Nephron (organoid): ENCODE data around the gene BCL2L2.

Experiments
- H3K27ac Mint-ChIP-seq, 3 experiments: 2 replicates each; pipeline ENCODE4 v1.8.0; 2020; ENCODE audit warnings: mixed read lengths in 3 of 3, mild to moderate bottlenecking in 2 of 3, moderate library complexity in 1 of 3
- H3K27me3 Mint-ChIP-seq: 2 replicates; pipeline ENCODE4 v1.8.0; 2021; ENCODE audit warnings: low read depth, mild to moderate bottlenecking, moderate library complexity, mixed read lengths
- H3K36me3 Mint-ChIP-seq: 2 replicates; pipeline ENCODE4 v1.8.0; 2020; ENCODE audit warnings: low read depth, mixed read lengths
- H3K4me1 Mint-ChIP-seq: 2 replicates; pipeline ENCODE4 v1.8.0; 2020; ENCODE audit warnings: mixed read lengths
- H3K4me3 Mint-ChIP-seq, 3 experiments: 2 replicates each; pipeline ENCODE4 v1.8.0; 2020; ENCODE audit warnings: mild to moderate bottlenecking in 3 of 3, mixed read lengths in 3 of 3, moderate library complexity in 2 of 3
- H3K9me3 Mint-ChIP-seq: 2 replicates; pipeline ENCODE4 v1.8.0; 2020; ENCODE audit warnings: mixed read lengths
- TF ChIP-seq, protein P1 (sequence below), 3 experiments: fragments of 200-600 bp; sonication (generic); IDR thresholded peaks; one replicate each; pipeline ENCODE4 v1.5.0; 2021; ENCODE audit warnings: antibody characterized with exemption in 3 of 3; ENCODE audit not compliant: unreplicated experiment in 3 of 3

The BCL2L2 gene

DNA sequence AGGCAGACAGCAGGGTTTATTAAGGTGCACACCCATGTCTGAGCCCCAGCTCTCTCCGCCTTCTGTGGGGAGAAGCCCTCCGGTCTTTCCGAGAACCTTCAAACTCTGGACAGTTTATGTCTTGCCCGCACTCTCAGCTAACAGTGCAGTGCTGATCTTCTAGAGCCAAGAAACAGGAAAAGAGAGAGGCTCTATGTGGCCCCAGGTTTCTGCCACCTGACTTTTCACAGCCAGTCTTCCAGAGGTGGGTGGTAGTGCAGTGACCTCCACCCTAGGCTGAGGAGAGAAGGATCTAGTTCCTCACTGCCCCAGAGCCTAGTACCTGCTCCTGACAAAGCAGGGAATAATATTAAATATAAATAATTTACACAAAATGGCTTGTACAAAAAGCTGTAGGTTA is 50.0 kb downstream of the BCL2L2 start:
- Mint-ChIP-seq H3K4me1 (peaks cover 36% of the 10 kb centered on the region), H3K9me3 (no peaks in the 10 kb centered on the region), H3K27me3 (no peaks in the 10 kb centered on the region), H3K27ac (peak overlapping the region in 1 of 3 experiments; percentile 18), H3K4me3 (no peak overlapping the region), H3K36me3 (peaks cover 27% of the 10 kb centered on the region)
- TF ChIP-seq, protein P1, sequence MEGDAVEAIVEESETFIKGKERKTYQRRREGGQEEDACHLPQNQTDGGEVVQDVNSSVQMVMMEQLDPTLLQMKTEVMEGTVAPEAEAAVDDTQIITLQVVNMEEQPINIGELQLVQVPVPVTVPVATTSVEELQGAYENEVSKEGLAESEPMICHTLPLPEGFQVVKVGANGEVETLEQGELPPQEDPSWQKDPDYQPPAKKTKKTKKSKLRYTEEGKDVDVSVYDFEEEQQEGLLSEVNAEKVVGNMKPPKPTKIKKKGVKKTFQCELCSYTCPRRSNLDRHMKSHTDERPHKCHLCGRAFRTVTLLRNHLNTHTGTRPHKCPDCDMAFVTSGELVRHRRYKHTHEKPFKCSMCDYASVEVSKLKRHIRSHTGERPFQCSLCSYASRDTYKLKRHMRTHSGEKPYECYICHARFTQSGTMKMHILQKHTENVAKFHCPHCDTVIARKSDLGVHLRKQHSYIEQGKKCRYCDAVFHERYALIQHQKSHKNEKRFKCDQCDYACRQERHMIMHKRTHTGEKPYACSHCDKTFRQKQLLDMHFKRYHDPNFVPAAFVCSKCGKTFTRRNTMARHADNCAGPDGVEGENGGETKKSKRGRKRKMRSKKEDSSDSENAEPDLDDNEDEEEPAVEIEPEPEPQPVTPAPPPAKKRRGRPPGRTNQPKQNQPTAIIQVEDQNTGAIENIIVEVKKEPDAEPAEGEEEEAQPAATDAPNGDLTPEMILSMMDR (IDR thresholded peaks at IDR 0.05; ENCODE audit: unreplicated experiment in 3 of 3): no peak

DNA sequence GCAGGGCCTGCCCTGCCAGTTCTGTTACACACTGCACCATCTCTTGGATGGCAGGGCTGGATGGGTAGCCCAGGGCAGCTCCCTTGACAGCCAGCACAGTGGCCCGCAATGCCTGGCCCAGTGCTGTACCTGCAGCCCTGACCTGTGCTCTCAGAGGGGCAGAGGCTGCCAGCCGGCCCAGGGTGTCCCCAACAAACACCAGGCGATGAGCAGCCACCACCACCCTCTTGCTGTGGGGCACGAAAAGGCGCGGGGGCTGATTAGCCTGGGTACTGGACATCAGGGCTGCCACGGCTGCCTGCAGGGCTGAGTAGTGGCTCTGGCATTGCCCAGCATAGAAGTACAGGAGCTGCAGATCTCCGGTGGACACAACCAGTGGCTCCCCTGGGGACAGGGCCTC is 50.6 kb downstream of the BCL2L2 start:
- Mint-ChIP-seq H3K4me1 (peaks cover 42% of the 10 kb centered on the region), H3K27me3 (no peaks in the 10 kb centered on the region), H3K4me3 (no peak overlapping the region), H3K27ac (no peak overlapping the region), H3K36me3 (peaks cover 27% of the 10 kb centered on the region), H3K9me3 (no peaks in the 10 kb centered on the region)
- TF ChIP-seq, protein P1 (IDR thresholded peaks at IDR 0.05; ENCODE audit: unreplicated experiment in 3 of 3): no peak

DNA sequence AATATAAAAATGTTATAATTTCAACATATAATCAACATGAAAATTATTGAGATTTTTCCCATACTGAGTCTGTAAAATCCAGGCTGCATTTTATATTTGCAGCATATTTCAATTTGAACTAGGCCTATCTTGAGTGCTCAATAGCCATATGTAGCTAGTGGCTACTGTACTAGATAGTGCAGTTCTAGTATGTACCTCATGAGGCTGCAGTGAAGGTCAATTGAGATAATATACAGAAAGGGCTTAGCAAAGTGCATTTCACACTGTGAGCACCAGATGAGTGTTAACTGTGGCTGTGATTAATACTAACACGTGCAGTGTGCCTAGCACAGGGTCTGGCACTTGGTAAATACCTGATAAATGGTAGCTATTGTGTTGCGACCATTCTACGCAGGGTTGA is 51.4 kb downstream of the BCL2L2 start:
- peaks cover 27% of the 10 kb centered on the region for H3K36me3 Mint-ChIP-seq
- peak overlapping the region in 2 of 3 experiments; percentile 48 to 82 for H3K27ac Mint-ChIP-seq
- no peaks in the 10 kb centered on the region for H3K27me3 Mint-ChIP-seq
- peaks cover 44% of the 10 kb centered on the region for H3K4me1 Mint-ChIP-seq
- H3K4me3 Mint-ChIP-seq: no peak overlapping the region
- TF ChIP-seq, protein P1 (IDR thresholded peaks at IDR 0.05; ENCODE audit: unreplicated experiment in 3 of 3): no peak
- no peaks in the 10 kb centered on the region for H3K9me3 Mint-ChIP-seq

DNA sequence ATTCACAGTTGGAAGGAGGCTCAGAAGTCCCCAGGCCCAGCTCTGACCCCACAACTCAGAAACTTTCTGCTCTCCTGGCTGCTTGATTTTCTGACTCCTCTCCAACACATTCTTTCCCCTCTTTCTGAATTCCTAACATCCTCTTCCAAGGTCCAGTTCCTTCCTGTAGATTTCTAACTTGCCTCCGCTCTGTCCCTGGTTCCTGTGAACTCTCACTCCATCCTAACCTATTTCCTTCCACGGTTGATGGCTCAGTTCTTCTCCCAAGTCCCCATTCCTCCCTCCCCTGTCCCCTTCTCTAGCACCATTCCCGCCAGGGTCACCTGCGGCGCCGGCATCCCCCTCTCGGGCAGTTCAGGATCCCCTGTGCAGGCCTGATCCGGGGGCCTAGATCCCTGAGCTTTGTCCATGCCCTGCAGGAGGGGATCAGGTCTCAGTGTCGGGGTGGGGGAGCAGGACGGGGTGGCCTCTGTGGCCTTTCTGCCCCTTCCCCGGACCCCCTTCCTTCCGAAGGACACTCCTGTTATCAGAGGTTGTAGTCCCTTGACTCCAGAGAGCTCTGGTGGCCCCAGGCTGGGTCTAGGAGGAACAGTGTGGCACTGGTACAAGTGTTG is 52.0 kb downstream of the BCL2L2 start:
- no peaks in the 10 kb centered on the region for H3K27me3 Mint-ChIP-seq
- H3K27ac Mint-ChIP-seq: peak overlapping the region; percentile 35 to 82 (median 48)
- H3K4me3 Mint-ChIP-seq: no peak overlapping the region
- H3K9me3 Mint-ChIP-seq: no peaks in the 10 kb centered on the region
- TF ChIP-seq, protein P1 (IDR thresholded peaks at IDR 0.05; ENCODE audit: unreplicated experiment in 3 of 3): no peak
- peaks cover 27% of the 10 kb centered on the region for H3K36me3 Mint-ChIP-seq
- H3K4me1 Mint-ChIP-seq: peaks cover 41% of the 10 kb centered on the region

DNA sequence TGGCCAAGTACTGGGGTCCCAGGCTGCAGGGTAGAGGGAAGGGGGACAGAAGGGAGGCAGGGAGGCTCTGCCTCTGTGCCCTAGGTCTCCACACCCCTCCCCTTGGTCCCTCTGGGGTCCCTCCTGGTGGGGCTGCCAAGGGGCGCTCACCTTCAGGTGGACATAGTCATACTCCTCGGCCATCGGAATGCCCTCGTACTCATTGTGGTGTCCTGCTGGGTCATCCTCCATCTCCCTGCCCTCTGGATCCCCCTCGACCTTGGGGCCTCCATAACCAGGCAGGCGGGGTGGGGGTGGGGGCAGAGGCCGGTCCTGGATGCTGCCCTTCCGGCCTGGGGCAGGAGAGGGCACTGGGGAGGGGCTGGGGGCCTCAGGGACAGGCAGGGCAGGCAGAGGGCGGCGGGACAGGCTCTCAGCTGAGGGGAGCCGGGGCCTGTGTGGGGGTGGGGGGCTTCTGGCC is 52.6 kb downstream of the BCL2L2 start:
- H3K4me1 Mint-ChIP-seq: peaks cover 39% of the 10 kb centered on the region
- peaks cover 29% of the 10 kb centered on the region for H3K36me3 Mint-ChIP-seq
- no peak overlapping the region for H3K27ac Mint-ChIP-seq
- TF ChIP-seq, protein P1 (IDR thresholded peaks at IDR 0.05; ENCODE audit: unreplicated experiment in 3 of 3): no peak
- no peaks in the 10 kb centered on the region for H3K27me3 Mint-ChIP-seq
- H3K4me3 Mint-ChIP-seq: no peak overlapping the region
- no peaks in the 10 kb centered on the region for H3K9me3 Mint-ChIP-seq
